GM21367 (cell line): ENCODE data around the gene TSHZ2.

Experiments used
- ATAC-seq: cut with Tn5 transposase; IDR thresholded peaks from one replicate; pipeline ENCODE4 v1.9.1; 2021; ENCODE audit not compliant: unreplicated experiment

The TSHZ2 gene

GRCh38 chr20:53332022-53332837 lies 360.1 kb downstream of the TSHZ2 start:
- ATAC-seq: no peak

GRCh38 chr20:53334861-53335260 lies 362.7 kb downstream of the TSHZ2 start:
- ATAC-seq: no peak

- no peak for ATAC-seq
Observed at GRCh38 chr20:53335555-53335954, 363.4 kb downstream of the TSHZ2 start.

GRCh38 chr20:53336892-53337291 lies 364.7 kb downstream of the TSHZ2 start:
- ATAC-seq: no peak

- ATAC-seq: no peak
Observed at GRCh38 chr20:53337390-53338101, 365.4 kb downstream of the TSHZ2 start.

GRCh38 chr20:53338716-53339115 lies 366.6 kb downstream of the TSHZ2 start:
- no peak for ATAC-seq

- ATAC-seq: no peak
Observed at GRCh38 chr20:53342429-53342828, 370.3 kb downstream of the TSHZ2 start.

- ATAC-seq: no peak
Observed at GRCh38 chr20:53343448-53343847, 371.3 kb downstream of the TSHZ2 start.

GRCh38 chr20:53344891-53345290 lies 372.7 kb downstream of the TSHZ2 start:
- no peak for ATAC-seq

- ATAC-seq: no peak
Observed at GRCh38 chr20:53345536-53346334, 373.6 kb downstream of the TSHZ2 start.

GRCh38 chr20:53346335-53346648 lies 374.1 kb downstream of the TSHZ2 start:
- ATAC-seq: no peak

GRCh38 chr20:53349730-53350129 lies 377.6 kb downstream of the TSHZ2 start:
- ATAC-seq: no peak

- no peak for ATAC-seq
Observed at GRCh38 chr20:53352727-53353440, 380.7 kb downstream of the TSHZ2 start.

GRCh38 chr20:53354314-53354713 lies 382.2 kb downstream of the TSHZ2 start:
- no peak for ATAC-seq

- no peak for ATAC-seq
Observed at GRCh38 chr20:53355790-53356189, 383.6 kb downstream of the TSHZ2 start.

GRCh38 chr20:53359425-53359824 lies 387.3 kb downstream of the TSHZ2 start:
- no peak for ATAC-seq

GRCh38 chr20:53360852-53361251 lies 388.7 kb downstream of the TSHZ2 start:
- no peak for ATAC-seq

GRCh38 chr20:53362736-53363135 lies 390.6 kb downstream of the TSHZ2 start:
- no peak for ATAC-seq

- ATAC-seq: no peak
Observed at GRCh38 chr20:53364646-53365045, 392.5 kb downstream of the TSHZ2 start.

- no peak for ATAC-seq
Observed at GRCh38 chr20:53365076-53365475, 392.9 kb downstream of the TSHZ2 start.

GRCh38 chr20:53365539-53366075 lies 393.4 kb downstream of the TSHZ2 start:
- ATAC-seq: no peak
